DLD1 (cell line): ENCODE results near the gene GPX2.

Experiments used
- in situ Hi-C: cut with HindIII; loops from 2 replicates; pipeline ENCODE4 v1.10.0; 2017; ENCODE audit warnings: low sequenced_read_pairs

Gene GPX2

GRCh38 chr14:64960762-64961276, 18.3 kb upstream of the GPX2 start:
- in situ Hi-C loops = no loop called here

GRCh38 chr14:64958743-64959142, 16.2 kb upstream of the GPX2 start:
- in situ Hi-C loops = no loop called here

- in situ Hi-C loops = no loop called here
These were observed 15.7 kb upstream of the GPX2 start for GRCh38 chr14:64958201-64958600.

GRCh38 chr14:64956697-64957406, 14.3 kb upstream of the GPX2 start:
- in situ Hi-C loops = no loop called here

- in situ Hi-C loops = no loop called here
These were observed 12.8 kb upstream of the GPX2 start for GRCh38 chr14:64955297-64955696.

- in situ Hi-C loops = no loop called here
These were observed 12.1 kb upstream of the GPX2 start for GRCh38 chr14:64954491-64955240.

GRCh38 chr14:64953661-64954060, 11.1 kb upstream of the GPX2 start:
- in situ Hi-C loops = no loop called here

- in situ Hi-C loops = no loop called here
These were observed 10.7 kb upstream of the GPX2 start for GRCh38 chr14:64953310-64953654.

GRCh38 chr14:64952598-64953309, 10.2 kb upstream of the GPX2 start:
- in situ Hi-C loops = no loop called here

GRCh38 chr14:64951724-64952123, 9.2 kb upstream of the GPX2 start:
- in situ Hi-C loops = no loop called here

- in situ Hi-C loops = no loop called here
These were observed 8.7 kb upstream of the GPX2 start for GRCh38 chr14:64951291-64951690.

- in situ Hi-C loops = no loop called here
These were observed 8.3 kb upstream of the GPX2 start for GRCh38 chr14:64950889-64951288.

- in situ Hi-C loops = no loop called here
These were observed 6.2 kb upstream of the GPX2 start for GRCh38 chr14:64948612-64949210.

- in situ Hi-C loops = no loop called here
These were observed 5.4 kb upstream of the GPX2 start for GRCh38 chr14:64947710-64948611.

- in situ Hi-C loops = no loop called here
These were observed 3.9 kb upstream of the GPX2 start for GRCh38 chr14:64946310-64947045.

GRCh38 chr14:64945431-64946178, 3.1 kb upstream of the GPX2 start:
- in situ Hi-C loops = no loop called here

GRCh38 chr14:64944861-64945260, 2.3 kb upstream of the GPX2 start:
- in situ Hi-C loops = no loop called here

- in situ Hi-C loops = no loop called here
These were observed 1.5 kb upstream of the GPX2 start for GRCh38 chr14:64944041-64944440.

GRCh38 chr14:64943556-64943955, 1.0 kb upstream of the GPX2 start:
- in situ Hi-C loops = no loop called here
